GM12891 (cell line): ENCODE data around the gene ZNF462.

Experiments
- POLR2A ChIP-seq: IDR thresholded peaks from 2 replicates; pipeline ENCODE4 v1.6.1; 2011; ENCODE audit warnings: low read depth, low read length, control low read depth
- POLR2AphosphoS5 ChIP-seq: IDR thresholded peaks from 2 replicates; pipeline ENCODE4 v1.6.1; 2011; ENCODE audit warnings: low read depth, low read length, control low read depth

GRCh38 chr9:106936680-106937079 is 73.7 kb downstream of the ZNF462 start:
- TF ChIP-seq POLR2AphosphoS5 (no peak), POLR2A (no peak)
